ENCODE measurements around the gene TMC8. TPM values are rescaled to one million over a fixed set of nuclear protein-coding genes. Genes with fewer than 3 reads are reported as not detected.

TMC8 gene
- total and polyA plus RNA-seq, 3 donors from 2014 or later, result 3.5 to 9.3 (median 5.6) TPM

GRCh38 chr17:78182504-78182903, 51.9 kb downstream of the TMC8 start:
- intact Hi-C loops (cut with DNase I; ENCODE audit: low total_unique reads), result no loop called here
- TF ChIP-seq POLR2A (IDR thresholded peaks at IDR 0.05), result no peak
- TF ChIP-seq, protein P1, sequence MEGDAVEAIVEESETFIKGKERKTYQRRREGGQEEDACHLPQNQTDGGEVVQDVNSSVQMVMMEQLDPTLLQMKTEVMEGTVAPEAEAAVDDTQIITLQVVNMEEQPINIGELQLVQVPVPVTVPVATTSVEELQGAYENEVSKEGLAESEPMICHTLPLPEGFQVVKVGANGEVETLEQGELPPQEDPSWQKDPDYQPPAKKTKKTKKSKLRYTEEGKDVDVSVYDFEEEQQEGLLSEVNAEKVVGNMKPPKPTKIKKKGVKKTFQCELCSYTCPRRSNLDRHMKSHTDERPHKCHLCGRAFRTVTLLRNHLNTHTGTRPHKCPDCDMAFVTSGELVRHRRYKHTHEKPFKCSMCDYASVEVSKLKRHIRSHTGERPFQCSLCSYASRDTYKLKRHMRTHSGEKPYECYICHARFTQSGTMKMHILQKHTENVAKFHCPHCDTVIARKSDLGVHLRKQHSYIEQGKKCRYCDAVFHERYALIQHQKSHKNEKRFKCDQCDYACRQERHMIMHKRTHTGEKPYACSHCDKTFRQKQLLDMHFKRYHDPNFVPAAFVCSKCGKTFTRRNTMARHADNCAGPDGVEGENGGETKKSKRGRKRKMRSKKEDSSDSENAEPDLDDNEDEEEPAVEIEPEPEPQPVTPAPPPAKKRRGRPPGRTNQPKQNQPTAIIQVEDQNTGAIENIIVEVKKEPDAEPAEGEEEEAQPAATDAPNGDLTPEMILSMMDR (IDR thresholded peaks at IDR 0.05), result no peak
- Histone ChIP-seq H3K36me3 (ENCODE audit: low read depth, missing control alignments) (no peaks in the 10 kb centered on the region), H3K27ac (no peak overlapping the region), H3K27me3 (no peaks in the 10 kb centered on the region), H3K4me3 (no peak overlapping the region), H3K4me1 (peaks cover 15% of the 10 kb centered on the region), H3K9me3 (no peaks in the 10 kb centered on the region)
- no peak for DNase-seq
- WGBS, 2 donors, result 92 to 95% methylated on average over 13 of the region's 13 CpGs

GRCh38 chr17:78183916-78184315, 53.3 kb downstream of the TMC8 start:
- no peak overlapping the region for H3K4me3 ChIP-seq
- H3K9me3 ChIP-seq, result no peaks in the 10 kb centered on the region
- H3K4me1 ChIP-seq, result peaks cover 17% of the 10 kb centered on the region
- no peak for DNase-seq
- intact Hi-C loops (cut with DNase I; ENCODE audit: low total_unique reads), result no loop called here
- H3K36me3 ChIP-seq (ENCODE audit: low read depth, missing control alignments), result no peaks in the 10 kb centered on the region
- no peak overlapping the region for H3K27ac ChIP-seq
- H3K27me3 ChIP-seq, result no peaks in the 10 kb centered on the region
- 88 to 93% methylated on average over 12 of the region's 12 CpGs for WGBS, 2 donors
- TF ChIP-seq, protein P1 (IDR thresholded peaks at IDR 0.05), result no peak
- no peak for TF ChIP-seq POLR2A (IDR thresholded peaks at IDR 0.05)

GRCh38 chr17:78184351-78184750, 53.8 kb downstream of the TMC8 start:
- TF ChIP-seq, protein P1 (IDR thresholded peaks at IDR 0.05), result no peak
- TF ChIP-seq POLR2A (IDR thresholded peaks at IDR 0.05), result no peak
- Histone ChIP-seq H3K4me3 (no peak overlapping the region), H3K36me3 (ENCODE audit: low read depth, missing control alignments) (no peaks in the 10 kb centered on the region), H3K4me1 (peaks cover 17% of the 10 kb centered on the region), H3K27ac (no peak overlapping the region), H3K27me3 (no peaks in the 10 kb centered on the region), H3K9me3 (no peaks in the 10 kb centered on the region)
- intact Hi-C loops (cut with DNase I; ENCODE audit: low total_unique reads), result no loop called here
- peak; percentile 47 for DNase-seq
- 61 to 76% methylated on average over 10 of the region's 10 CpGs for WGBS, 2 donors

DNA sequence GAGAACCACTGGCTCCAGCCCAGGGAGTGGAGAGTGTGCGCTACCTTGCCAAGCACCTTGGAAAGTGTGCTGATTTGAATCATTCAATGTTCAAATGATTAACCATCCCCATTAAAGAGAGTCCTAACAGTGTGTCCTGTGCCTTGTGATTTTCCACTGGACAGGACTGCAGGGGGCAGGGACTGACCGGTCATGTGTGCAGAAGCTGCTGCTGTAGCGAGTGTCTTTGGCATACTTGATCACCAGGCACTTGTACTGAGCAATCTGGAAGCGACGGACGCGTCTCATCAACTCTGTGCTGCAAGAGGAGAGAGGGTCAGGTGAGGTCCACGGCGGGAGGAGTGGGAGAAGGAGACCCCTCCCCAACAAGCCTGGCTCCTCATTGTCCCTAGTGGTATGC, 54.3 kb downstream of the TMC8 start:
- Histone ChIP-seq H3K27ac (no peak overlapping the region), H3K9me3 (no peaks in the 10 kb centered on the region), H3K4me1 (peaks cover 16% of the 10 kb centered on the region), H3K4me3 (no peak overlapping the region), H3K27me3 (no peaks in the 10 kb centered on the region), H3K36me3 (ENCODE audit: low read depth, missing control alignments) (no peaks in the 10 kb centered on the region)
- TF ChIP-seq, protein P1 (IDR thresholded peaks at IDR 0.05), result no peak
- TF ChIP-seq POLR2A (IDR thresholded peaks at IDR 0.05), result no peak
- intact Hi-C loops (cut with DNase I; ENCODE audit: low total_unique reads), result no loop called here
- DNase-seq, result no peak
- 70 to 74% methylated on average over 7 to 9 of the region's 9 CpGs for WGBS, 2 donors

GRCh38 chr17:78185981-78186691, 55.6 kb downstream of the TMC8 start:
- no peaks in the 10 kb centered on the region for H3K9me3 ChIP-seq
- peak overlapping the region; percentile 58 to 63 for H3K4me3 ChIP-seq
- WGBS, 2 donors, result 57 to 62% methylated on average over 10 of the region's 10 CpGs
- TF ChIP-seq, protein P1 (IDR thresholded peaks at IDR 0.05), result no peak
- no peak for TF ChIP-seq POLR2A (IDR thresholded peaks at IDR 0.05)
- peak overlapping the region in 1 of 2 donors; percentile 37 for H3K27ac ChIP-seq
- no peak for DNase-seq
- peaks cover 6% of the 10 kb centered on the region for H3K4me1 ChIP-seq
- H3K36me3 ChIP-seq (ENCODE audit: low read depth, missing control alignments), result no peaks in the 10 kb centered on the region
- no peaks in the 10 kb centered on the region for H3K27me3 ChIP-seq
- intact Hi-C loops (cut with DNase I; ENCODE audit: low total_unique reads), result no loop called here
